GM12878 (cell line): ENCODE results near the gene ENGASE.

Source experiments
- CEBPB ChIP-seq, 2 experiments: fragments of 150-350 bp in 1 of 2; IDR thresholded peaks; 2 replicates each; pipeline ENCODE4 v1.6.1; 2012 to 2014; ENCODE audit warnings: low read depth in 2 of 2, low read length in 2 of 2, borderline replicate concordance in 1 of 2, inconsistent platforms in 1 of 2
- EZH2 ChIP-seq: IDR thresholded peaks from 2 replicates; pipeline ENCODE4 v1.6.1; 2012; ENCODE audit warnings: low read depth, mild to moderate bottlenecking, control low read depth, inconsistent platforms, low read length, borderline replicate concordance; ENCODE audit not compliant: control insufficient read depth
- IKZF1 ChIP-seq: fragments of 450-650 bp; conservative IDR thresholded peaks from 2 replicates; pipeline ENCODE4 v1.6.1; 2017; ENCODE audit warnings: antibody characterized with exemption, mild to moderate bottlenecking
- POLR2AphosphoS2 ChIP-seq: IDR thresholded peaks from 2 replicates; pipeline ENCODE4 v1.6.1; 2011; ENCODE audit warnings: low read depth, mild to moderate bottlenecking, low read length, improper control_type of control experiment, moderate library complexity
- POLR2AphosphoS5 ChIP-seq: IDR thresholded peaks from 2 replicates; pipeline ENCODE4 v1.6.1; 2011; ENCODE audit warnings: mild to moderate bottlenecking, low read length, inconsistent platforms
- RAD21 ChIP-seq: IDR thresholded peaks from 2 replicates; pipeline ENCODE4 v1.6.1; 2011; ENCODE audit warnings: mild to moderate bottlenecking, low read depth, low read length, moderate library complexity; ENCODE audit not compliant: insufficient read depth
- RB1 ChIP-seq: fragments of 450-650 bp; formaldehyde crosslinking; IDR thresholded peaks from 2 replicates; pipeline ENCODE4 v1.6.1; 2017; ENCODE audit warnings: mild to moderate bottlenecking, borderline replicate concordance
- RELA ChIP-seq: fragments of 450-650 bp; IDR thresholded peaks from 2 replicates; pipeline ENCODE4 v1.8.0; 2014; ENCODE audit warnings: borderline replicate concordance; ENCODE audit not compliant: partially characterized antibody
- SP1 ChIP-seq: IDR thresholded peaks from one replicate; pipeline ENCODE4 v1.6.1; 2011; ENCODE audit warnings: low read depth, low read length
- WRNIP1 ChIP-seq: IDR thresholded peaks from 2 replicates; pipeline ENCODE4 v1.6.1; 2011; ENCODE audit warnings: low read depth, low read length, improper control_type of control experiment, borderline replicate concordance
- ZZZ3 ChIP-seq: IDR thresholded peaks from 2 replicates; pipeline ENCODE4 v1.6.1; 2011; ENCODE audit warnings: low read depth; ENCODE audit not compliant: control insufficient read depth, insufficient read length
- TF ChIP-seq, protein P1 (sequence below), 3 experiments: IDR thresholded peaks in 2 of 3; conservative IDR thresholded peaks in 1 of 3; 2 replicates each; pipeline ENCODE4 v1.5.1; 2011; ENCODE audit warnings: low read depth in 3 of 3, low read length in 3 of 3, mild to moderate bottlenecking in 3 of 3, control low read depth in 2 of 3, moderate library complexity in 2 of 3, inconsistent platforms in 1 of 3, mixed read lengths in 1 of 3; ENCODE audit not compliant: control insufficient read depth in 2 of 3, insufficient read depth in 1 of 3; ENCODE audit errors: extremely low read depth in 1 of 3
- TF ChIP-seq, protein P2 (sequence below): IDR thresholded peaks from 2 replicates; pipeline ENCODE4 v1.6.1; 2011; ENCODE audit warnings: low read depth, low read length, improper control_type of control experiment, borderline replicate concordance

DNA sequence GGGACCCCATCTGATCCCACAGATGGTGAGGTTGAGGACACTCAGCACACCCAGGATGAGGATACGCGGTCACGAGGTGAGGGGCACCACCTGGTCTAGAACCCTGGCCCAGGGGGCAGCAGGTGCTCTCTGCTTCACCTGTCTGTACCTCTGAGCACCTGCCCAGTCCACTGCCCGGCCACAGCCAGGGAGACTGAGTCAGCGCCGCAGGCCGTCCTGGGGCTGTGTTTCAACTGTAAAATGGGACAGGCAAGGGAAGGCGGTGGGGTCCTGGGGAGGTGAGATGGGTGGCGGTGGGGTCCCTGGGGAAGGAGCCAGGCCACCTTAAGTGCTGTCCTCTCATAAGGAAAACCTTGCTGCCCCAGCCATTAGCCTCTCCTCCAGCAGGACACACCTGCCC is 60.4 kb downstream of the ENGASE start:
- TF ChIP-seq, protein P1, sequence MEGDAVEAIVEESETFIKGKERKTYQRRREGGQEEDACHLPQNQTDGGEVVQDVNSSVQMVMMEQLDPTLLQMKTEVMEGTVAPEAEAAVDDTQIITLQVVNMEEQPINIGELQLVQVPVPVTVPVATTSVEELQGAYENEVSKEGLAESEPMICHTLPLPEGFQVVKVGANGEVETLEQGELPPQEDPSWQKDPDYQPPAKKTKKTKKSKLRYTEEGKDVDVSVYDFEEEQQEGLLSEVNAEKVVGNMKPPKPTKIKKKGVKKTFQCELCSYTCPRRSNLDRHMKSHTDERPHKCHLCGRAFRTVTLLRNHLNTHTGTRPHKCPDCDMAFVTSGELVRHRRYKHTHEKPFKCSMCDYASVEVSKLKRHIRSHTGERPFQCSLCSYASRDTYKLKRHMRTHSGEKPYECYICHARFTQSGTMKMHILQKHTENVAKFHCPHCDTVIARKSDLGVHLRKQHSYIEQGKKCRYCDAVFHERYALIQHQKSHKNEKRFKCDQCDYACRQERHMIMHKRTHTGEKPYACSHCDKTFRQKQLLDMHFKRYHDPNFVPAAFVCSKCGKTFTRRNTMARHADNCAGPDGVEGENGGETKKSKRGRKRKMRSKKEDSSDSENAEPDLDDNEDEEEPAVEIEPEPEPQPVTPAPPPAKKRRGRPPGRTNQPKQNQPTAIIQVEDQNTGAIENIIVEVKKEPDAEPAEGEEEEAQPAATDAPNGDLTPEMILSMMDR (IDR thresholded peaks at IDR 0.05 in 2 of 3, conservative IDR thresholded peaks at IDR 0.05 in 1 of 3; ENCODE audit: control insufficient read depth in 2 of 3, extremely low read depth in 1 of 3, insufficient read depth in 1 of 3, low read depth in 3 of 3, low read length in 3 of 3): no peak
- TF ChIP-seq, protein P2, sequence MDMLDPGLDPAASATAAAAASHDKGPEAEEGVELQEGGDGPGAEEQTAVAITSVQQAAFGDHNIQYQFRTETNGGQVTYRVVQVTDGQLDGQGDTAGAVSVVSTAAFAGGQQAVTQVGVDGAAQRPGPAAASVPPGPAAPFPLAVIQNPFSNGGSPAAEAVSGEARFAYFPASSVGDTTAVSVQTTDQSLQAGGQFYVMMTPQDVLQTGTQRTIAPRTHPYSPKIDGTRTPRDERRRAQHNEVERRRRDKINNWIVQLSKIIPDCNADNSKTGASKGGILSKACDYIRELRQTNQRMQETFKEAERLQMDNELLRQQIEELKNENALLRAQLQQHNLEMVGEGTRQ: no peak
- TF ChIP-seq CEBPB (IDR thresholded peaks at IDR 0.05; ENCODE audit: borderline replicate concordance in 1 of 2, low read depth in 2 of 2, low read length in 2 of 2) (no peak), RELA (no peak), RB1 (no peak), RAD21 (no peak), EZH2 (no peak), WRNIP1 (no peak), POLR2AphosphoS5 (no peak), POLR2AphosphoS2 (no peak), IKZF1 (no peak), ZZZ3 (no peak), SP1 (no peak)
